Upper lobe of right lung (tissue), 1 donor: Measurements from ENCODE around the gene PLET1. TPM values are rescaled to one million over a fixed set of nuclear protein-coding genes. Genes with fewer than 3 reads are reported as not detected.

Source experiments
- ATAC-seq: fragments of 200-7000 bp; cut with Tn5 transposase; one replicate; pipeline ENCODE4 v1.9.1; 2020; ENCODE audit warnings: mild to moderate bottlenecking, moderate library complexity
- DNase-seq: peaks from one replicate; pipeline ENCODE4 v3.0.0-alpha.2; 2020
- H3K27ac ChIP-seq: fragments of 200-600 bp; one replicate; pipeline ENCODE4 v1.8.0; 2022
- H3K27me3 ChIP-seq: fragments of 200-600 bp; one replicate; pipeline ENCODE4 v1.8.0; 2022; ENCODE audit warnings: mild to moderate bottlenecking
- H3K36me3 ChIP-seq: fragments of 200-600 bp; one replicate; pipeline ENCODE4 v1.8.0; 2022
- H3K4me1 ChIP-seq: fragments of 200-600 bp; one replicate; pipeline ENCODE4 v1.8.0; 2022
- H3K4me3 ChIP-seq: fragments of 200-600 bp; one replicate; pipeline ENCODE4 v1.8.0; 2022; ENCODE audit warnings: mild to moderate bottlenecking
- H3K9me3 ChIP-seq: fragments of 200-600 bp; one replicate; pipeline ENCODE4 v1.8.0; 2022
- intact Hi-C: fragments of 100-400 bp; cut with DNase I; formaldehyde crosslinking; loops from one replicate; pipeline ENCODE4 v1.11.0; 2022
- total RNA-seq: library from RNA; stranded (reverse); fragmentation: NEBNext Ultra II Directional; extraction: Animal tissue kit (Norgen Biotek cat#: 25700); gene quantifications from one replicate; pipeline ENCODE4 v1.2.1, GENCODE V29; 2021
- TF ChIP-seq, protein P1 (sequence below): fragments of 200-600 bp; IDR thresholded peaks from one replicate; pipeline ENCODE4 v1.8.0; 2022; ENCODE audit warnings: antibody characterized with exemption
- donor health status: DM: no; HTN: yes; CAD: no; lungs with severe emphysema.

The PLET1 gene
- total RNA-seq, 1 donor from 2014 or later = not detected

DNA sequence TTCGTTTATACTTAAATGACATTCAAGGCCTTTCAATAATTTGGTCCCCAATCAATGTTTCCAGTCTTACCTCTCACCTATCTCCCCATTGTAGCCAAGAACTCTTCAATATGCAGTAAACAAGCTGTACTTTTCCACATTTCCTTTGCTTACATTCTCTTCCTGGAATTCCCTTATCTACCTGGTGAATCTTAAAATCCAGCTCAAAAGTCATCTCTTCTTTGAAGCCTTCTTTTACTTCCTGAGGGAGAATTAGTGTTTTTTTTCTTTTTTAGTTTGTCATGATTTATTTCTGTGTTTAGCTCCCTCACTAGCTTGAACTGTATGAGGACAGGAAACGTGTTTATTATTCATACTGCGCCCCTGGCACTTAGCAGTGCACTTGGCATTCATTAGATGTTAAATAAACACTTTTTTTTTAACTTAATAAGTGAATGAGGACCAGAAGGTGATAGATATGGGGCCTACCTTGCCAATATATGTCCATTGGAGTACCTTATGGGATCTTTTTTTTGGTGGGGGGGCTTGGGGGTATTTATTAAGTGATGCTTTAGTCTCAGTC is 39.3 kb downstream of the PLET1 start:
- DNase-seq (no peak), ATAC-seq (no peak)
- Histone ChIP-seq H3K27ac (peak overlapping the region; percentile 2), H3K36me3 (no peaks in the 10 kb centered on the region), H3K27me3 (no peaks in the 10 kb centered on the region), H3K4me3 (no peak overlapping the region), H3K9me3 (no peaks in the 10 kb centered on the region), H3K4me1 (peaks cover 9% of the 10 kb centered on the region)
- TF ChIP-seq, protein P1, sequence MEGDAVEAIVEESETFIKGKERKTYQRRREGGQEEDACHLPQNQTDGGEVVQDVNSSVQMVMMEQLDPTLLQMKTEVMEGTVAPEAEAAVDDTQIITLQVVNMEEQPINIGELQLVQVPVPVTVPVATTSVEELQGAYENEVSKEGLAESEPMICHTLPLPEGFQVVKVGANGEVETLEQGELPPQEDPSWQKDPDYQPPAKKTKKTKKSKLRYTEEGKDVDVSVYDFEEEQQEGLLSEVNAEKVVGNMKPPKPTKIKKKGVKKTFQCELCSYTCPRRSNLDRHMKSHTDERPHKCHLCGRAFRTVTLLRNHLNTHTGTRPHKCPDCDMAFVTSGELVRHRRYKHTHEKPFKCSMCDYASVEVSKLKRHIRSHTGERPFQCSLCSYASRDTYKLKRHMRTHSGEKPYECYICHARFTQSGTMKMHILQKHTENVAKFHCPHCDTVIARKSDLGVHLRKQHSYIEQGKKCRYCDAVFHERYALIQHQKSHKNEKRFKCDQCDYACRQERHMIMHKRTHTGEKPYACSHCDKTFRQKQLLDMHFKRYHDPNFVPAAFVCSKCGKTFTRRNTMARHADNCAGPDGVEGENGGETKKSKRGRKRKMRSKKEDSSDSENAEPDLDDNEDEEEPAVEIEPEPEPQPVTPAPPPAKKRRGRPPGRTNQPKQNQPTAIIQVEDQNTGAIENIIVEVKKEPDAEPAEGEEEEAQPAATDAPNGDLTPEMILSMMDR = no peak
- intact Hi-C loops = loop anchor here (2.0 kb wide), 1 partner anchor 59 kb away; no protein-coding TSS in a partner anchor

DNA sequence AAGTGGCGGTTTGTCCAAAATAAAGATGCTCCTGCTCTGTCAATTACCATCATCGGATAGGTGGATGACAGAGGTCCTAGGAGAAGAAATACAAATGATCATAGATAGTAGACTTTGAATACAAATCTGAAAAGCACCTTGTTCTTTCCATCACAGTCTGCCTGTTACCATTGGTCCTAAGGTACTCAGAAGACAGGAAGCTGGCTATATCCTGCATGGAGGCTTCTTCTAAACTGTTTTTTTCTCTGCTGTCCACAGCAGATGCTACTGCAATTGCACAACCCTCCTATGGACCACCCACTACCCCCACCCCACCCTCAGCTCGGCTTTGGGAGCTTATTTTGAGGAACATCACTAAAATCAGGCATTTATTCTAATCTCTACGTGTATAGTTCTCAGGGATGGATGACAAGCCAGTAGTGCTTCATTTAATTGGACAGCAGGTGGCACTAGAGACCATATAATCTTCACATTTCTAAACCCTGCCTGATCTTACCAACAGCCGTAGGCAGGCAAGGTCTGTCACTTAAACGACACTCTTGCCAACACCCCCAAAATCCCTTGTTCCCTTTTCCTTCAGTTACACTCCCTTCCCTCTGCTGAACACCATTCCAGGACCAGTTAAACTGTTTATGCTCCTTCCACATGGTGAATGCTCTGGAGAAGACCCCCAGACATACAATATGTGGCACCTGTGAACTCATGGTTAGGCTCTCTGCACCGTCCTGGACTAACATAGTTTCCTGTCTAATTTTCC is 41.0 kb downstream of the PLET1 start:
- H3K9me3 ChIP-seq = no peaks in the 10 kb centered on the region
- TF ChIP-seq, protein P1 = peak; percentile 83
- DNase-seq = no peak
- no peak overlapping the region for H3K4me3 ChIP-seq
- no peak overlapping the region for H3K27ac ChIP-seq
- ATAC-seq = peak; percentile 97
- peaks cover 9% of the 10 kb centered on the region for H3K4me1 ChIP-seq
- no peaks in the 10 kb centered on the region for H3K27me3 ChIP-seq
- intact Hi-C loops = loop anchor here (2.0 kb wide), 1 partner anchor 61 kb away; no protein-coding TSS in a partner anchor
- H3K36me3 ChIP-seq = no peaks in the 10 kb centered on the region

DNA sequence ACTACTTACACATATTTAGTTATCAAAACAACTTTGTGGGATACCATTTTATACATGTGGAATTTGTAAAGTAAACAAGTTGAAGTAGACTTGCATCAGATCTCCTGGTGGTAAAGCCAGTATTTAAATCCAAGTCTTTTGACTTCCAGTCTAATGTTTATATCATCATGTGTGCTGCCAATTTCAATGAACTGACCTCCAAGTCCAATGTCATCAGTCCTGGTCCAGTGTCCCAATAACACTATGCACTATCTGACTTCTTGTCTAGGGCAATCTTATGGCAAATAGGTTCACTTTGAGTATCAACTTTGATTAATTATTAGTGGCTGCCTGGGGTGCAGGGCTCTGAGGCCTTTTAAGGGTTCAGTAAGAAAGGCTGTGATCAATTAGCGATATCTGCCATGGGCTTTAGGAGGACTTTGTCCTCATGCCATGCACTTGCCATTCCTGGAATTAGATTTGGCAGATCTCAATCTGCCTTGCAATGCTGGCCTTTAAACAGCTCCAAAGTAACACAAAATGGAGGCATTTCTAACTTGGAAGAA is 44.0 kb downstream of the PLET1 start:
- TF ChIP-seq, protein P1 = no peak
- no peaks in the 10 kb centered on the region for H3K27me3 ChIP-seq
- no peaks in the 10 kb centered on the region for H3K36me3 ChIP-seq
- ATAC-seq (no peak), DNase-seq (no peak)
- H3K4me3 ChIP-seq = no peak overlapping the region
- no peaks in the 10 kb centered on the region for H3K9me3 ChIP-seq
- intact Hi-C loops = no loop called here
- no peak overlapping the region for H3K27ac ChIP-seq
- H3K4me1 ChIP-seq = peaks cover 8% of the 10 kb centered on the region

- Histone ChIP-seq H3K27ac (no peak overlapping the region), H3K9me3 (no peaks in the 10 kb centered on the region), H3K4me3 (no peak overlapping the region), H3K27me3 (no peaks in the 10 kb centered on the region), H3K36me3 (no peaks in the 10 kb centered on the region), H3K4me1 (no peaks in the 10 kb centered on the region)
- ATAC-seq (no peak), DNase-seq (no peak)
- intact Hi-C loops = no loop called here
- TF ChIP-seq, protein P1 = no peak
Measured at GRCh38 chr11:112215621-112216020, 45.0 kb downstream of the PLET1 start.

- Histone ChIP-seq H3K27me3 (no peaks in the 10 kb centered on the region), H3K4me1 (no peaks in the 10 kb centered on the region), H3K36me3 (no peaks in the 10 kb centered on the region), H3K9me3 (no peaks in the 10 kb centered on the region), H3K27ac (no peak overlapping the region), H3K4me3 (no peak overlapping the region)
- no peak for DNase-seq
- no peak for ATAC-seq
- intact Hi-C loops = no loop called here
- TF ChIP-seq, protein P1 = no peak
Measured at GRCh38 chr11:112213753-112214152, 46.9 kb downstream of the PLET1 start.
